GM20000 (cell line): Measurements from ENCODE around the gene TBC1D3B.
A peak's percentile ranks its signal among the peaks of the same experiment; 100 is the strongest.
"Not testable (repeated sequence)": the region's sequence is repeated elsewhere in the genome, so short reads cannot be mapped to it uniquely, and the experiment has no call there.

Experiments
- DNase-seq: peaks from one replicate; pipeline ENCODE4 v3.0.0; 2012; ENCODE audit warnings: low spot score
- CTCF ChIP-seq: IDR thresholded peaks from 2 replicates; pipeline ENCODE4 v1.5.1; 2012; ENCODE audit warnings: mild to moderate bottlenecking, control low read depth; ENCODE audit errors: extremely low read depth, missing control alignments

TBC1D3B gene

DNA sequence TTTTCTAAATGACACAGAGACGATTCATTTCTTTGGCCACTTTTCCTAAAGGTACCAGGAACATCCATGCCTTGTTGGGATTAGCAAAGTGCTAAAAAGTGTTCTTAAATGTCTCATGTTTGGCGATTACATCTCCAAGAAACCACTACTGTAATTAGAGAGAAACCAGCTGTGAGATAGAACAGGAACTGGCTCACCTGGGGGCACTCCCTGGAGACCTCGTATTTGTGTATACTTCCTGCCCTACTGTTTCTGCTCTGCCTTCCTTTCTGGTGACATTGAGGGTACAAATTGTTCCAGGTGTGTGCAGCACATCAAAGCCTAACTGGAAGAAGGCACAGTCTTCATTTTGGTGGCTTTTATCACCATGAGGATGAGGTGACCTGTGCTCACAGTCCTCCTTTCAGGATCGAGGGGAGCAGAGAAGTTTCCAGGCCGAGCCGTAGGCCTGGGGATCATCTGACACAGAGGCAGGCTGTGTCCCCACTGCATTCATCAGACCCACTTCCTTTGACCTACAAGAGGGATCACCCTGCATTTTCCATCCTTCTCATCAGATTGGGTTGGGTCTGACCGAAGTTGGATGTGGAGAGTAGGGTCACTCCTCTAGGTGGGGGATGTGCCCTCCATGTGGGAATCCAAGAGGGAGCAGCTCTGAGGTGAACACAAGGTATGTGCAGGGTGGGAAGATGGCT is 49.1 kb downstream of the TBC1D3B start:
- DNase-seq = no peak
- no peak for TF ChIP-seq CTCF

DNA sequence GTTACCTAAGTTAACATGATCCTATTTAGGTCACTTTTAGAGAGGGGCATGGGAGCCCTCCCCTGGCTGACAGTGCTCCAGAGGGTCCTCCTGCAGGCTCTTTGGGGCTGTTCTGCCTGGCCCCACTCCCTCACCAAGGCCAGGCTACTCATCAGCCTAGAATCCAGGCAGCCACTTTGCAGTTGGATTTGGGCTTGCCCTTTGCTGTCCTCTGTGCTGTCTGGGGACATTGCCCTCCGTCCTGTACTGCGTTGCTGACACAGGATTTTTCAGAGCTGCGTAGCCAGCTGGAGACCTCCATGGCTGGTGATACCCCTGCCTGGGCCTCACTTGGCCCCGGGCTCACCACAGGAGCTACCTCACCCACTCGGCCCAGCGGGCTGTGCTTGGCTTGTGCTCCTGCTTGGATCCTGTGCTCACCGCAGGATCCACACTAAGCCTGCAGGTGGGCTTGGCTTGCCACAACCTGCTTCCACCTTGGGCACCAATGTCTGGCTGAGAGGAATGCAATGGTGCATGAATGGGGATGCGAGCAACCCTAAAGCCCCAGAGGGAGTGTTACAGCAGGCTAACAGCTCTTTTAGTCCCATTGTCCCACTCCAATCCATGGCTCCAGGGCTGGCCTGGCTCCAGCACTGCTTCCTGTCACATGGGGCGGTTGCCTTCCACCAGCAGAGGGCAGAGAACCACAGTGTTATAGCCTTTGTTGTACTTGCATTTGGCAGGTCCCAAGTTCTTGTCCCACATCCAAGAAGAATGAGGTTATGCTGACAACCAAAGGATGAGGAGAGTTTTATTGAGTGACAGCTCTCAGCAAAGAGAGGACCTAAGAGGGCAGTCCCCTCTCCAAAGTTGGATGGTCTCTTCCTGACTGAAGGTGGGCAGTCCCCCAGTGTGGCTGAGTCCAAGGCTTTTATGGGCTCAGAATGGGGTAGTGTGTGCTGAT is 51.3 kb downstream of the TBC1D3B start:
- TF ChIP-seq CTCF = no peak
- no peak for DNase-seq

DNA sequence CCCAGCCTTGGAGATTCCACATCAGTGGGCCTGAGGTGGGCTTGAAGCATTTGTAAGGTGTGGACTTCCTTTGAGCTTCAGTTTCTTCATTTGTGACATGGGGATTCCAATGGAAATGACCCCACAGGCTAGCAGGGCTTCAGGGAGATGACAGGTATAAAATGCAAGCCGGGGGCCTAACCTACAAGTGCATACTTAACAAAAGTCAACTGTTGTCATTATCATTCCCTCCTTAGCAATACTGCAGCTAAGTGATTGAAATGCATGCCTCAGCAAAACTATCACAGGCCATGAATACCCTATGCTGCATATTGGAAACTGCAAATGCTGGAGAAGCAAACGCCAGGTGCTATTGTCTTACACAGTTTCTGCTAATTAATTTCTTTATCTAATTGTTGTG is 53.0 kb downstream of the TBC1D3B start:
- no peak for DNase-seq
- no peak for TF ChIP-seq CTCF

- DNase-seq = not testable (repeated sequence)
Observed at GRCh38 chr17:36121099-36121498, 55.3 kb downstream of the TBC1D3B start.

- no peak for DNase-seq
- no peak for TF ChIP-seq CTCF
Observed at GRCh38 chr17:36120221-36120620, 56.2 kb downstream of the TBC1D3B start.

GRCh38 chr17:36118477-36119353 is 57.7 kb downstream of the TBC1D3B start:
- TF ChIP-seq CTCF = no peak

DNA sequence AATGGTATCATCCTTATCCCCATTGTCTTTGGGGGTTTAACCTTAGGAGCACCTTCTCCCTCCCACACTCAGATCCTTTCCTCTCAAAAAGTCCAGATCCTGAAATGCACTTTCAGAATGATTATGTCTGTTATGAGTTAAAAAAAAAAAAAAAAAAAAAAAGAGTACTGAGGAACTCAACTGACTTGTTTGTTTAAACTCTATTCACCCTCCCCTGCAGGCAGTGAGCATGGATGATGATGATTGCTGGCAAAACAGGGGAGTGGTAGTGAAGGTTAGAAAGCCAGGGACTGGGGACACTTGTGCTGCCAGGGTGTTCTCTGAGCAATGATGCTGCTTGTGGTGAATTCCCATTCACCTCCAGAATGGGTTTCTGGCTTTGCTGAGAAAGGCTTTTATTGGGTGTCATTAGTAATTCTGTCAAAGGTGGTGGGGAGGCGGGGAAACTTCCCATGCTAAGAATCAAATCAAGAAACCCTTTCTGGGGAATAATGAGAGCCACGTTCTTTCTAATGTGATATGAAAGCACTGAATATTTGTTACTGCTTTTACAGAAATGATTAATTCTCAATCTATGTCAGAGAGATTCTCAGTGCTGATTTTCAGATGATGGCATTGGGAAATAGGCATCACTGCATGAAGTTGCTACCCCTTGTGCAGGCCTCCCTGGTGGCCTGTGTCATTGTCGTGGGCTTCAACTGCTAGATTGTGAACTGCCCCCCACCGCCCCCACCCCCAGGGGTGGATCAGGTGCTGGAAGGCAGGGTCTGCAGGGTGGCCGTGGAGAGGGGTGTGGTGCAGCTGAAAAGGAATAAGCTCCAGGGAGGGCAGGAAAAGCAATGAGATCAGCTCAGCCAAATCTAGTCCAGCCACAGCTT is 58.7 kb downstream of the TBC1D3B start:
- peak; percentile 24 for DNase-seq
- TF ChIP-seq CTCF = no peak

More at GRCh38 chr17:36118477-36119353, 57.7 kb downstream of the TBC1D3B start:
- no peak for DNase-seq
